Upper lobe of left lung (tissue), 4 donors: ENCODE data around the gene KIF25.
A peak's percentile ranks its signal among the peaks of the same experiment; 100 is the strongest.

Experiments
- EP300 ChIP-seq, 4 donors: sonication (generic); formaldehyde crosslinking; IDR thresholded peaks; one replicate each; pipeline ENCODE4 v1.5.1; 2017; ENCODE audit warnings: antibody characterized with exemption in 4 of 4, control low read depth in 2 of 4
- POLR2AphosphoS5 ChIP-seq, 2 donors: sonication (generic); formaldehyde crosslinking; IDR thresholded peaks; one replicate each; pipeline ENCODE4 v1.5.1; 2017; ENCODE audit warnings: antibody characterized with exemption in 2 of 2
- TF ChIP-seq, protein P1 (sequence below), 6 experiments: fragments of 450-650 bp in 4 of 6; fragments of 200-600 bp in 2 of 6; sonication (generic) in 2 of 6; IDR thresholded peaks; one replicate each; pipeline ENCODE4 v1.5.1; 2016 to 2019; ENCODE audit warnings: antibody characterized with exemption in 6 of 6

DNA sequence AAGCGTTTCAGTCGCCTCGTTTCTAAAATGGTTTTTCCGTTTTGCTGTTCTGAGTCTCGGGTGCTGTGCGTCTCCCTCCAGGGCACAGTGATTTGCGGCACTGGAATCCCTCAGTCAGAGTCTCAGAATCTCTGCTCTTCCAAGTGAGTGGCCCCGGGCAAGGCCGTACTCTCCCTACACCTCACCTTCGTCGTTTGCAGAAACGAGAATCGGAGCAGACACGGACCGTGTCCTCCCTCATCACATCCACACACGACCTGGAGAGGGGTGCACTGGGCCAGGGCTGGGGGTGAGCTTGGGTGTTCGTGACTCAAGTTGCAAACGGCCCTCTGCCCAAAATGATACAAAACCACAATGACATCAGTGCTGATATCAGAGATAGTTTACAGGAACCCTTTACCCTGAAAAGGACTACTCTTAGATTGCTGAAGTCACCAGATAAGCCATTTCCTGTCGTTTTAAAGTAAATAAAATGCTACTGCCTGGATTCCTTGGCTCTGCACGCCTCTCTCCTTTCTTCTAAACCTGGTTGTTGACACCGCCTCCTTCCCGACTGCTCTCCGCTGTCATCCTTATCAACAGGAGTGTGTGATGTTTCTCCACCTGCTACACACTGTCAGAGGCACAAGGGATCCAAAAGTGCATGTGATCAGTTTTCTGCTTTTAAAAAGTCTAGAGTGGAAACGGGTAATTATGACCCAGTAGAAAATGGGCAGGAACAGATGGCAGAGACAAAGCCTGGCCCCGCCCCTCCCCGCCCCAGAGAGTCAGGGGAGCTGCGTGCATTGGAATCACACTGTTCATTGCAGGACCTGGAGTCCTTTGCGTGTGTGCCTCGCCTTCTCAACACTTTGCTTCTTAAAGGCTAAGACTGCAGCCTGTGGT, 38.4 kb downstream of the KIF25 start:
- TF ChIP-seq, protein P1, sequence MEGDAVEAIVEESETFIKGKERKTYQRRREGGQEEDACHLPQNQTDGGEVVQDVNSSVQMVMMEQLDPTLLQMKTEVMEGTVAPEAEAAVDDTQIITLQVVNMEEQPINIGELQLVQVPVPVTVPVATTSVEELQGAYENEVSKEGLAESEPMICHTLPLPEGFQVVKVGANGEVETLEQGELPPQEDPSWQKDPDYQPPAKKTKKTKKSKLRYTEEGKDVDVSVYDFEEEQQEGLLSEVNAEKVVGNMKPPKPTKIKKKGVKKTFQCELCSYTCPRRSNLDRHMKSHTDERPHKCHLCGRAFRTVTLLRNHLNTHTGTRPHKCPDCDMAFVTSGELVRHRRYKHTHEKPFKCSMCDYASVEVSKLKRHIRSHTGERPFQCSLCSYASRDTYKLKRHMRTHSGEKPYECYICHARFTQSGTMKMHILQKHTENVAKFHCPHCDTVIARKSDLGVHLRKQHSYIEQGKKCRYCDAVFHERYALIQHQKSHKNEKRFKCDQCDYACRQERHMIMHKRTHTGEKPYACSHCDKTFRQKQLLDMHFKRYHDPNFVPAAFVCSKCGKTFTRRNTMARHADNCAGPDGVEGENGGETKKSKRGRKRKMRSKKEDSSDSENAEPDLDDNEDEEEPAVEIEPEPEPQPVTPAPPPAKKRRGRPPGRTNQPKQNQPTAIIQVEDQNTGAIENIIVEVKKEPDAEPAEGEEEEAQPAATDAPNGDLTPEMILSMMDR (IDR thresholded peaks at IDR 0.05) = no peak
- TF ChIP-seq EP300 (IDR thresholded peaks at IDR 0.05) (peak in 3 of 4 donors; percentile 39 to 73 (median 58)), POLR2AphosphoS5 (IDR thresholded peaks at IDR 0.05) (peak in 1 of 2 donors; percentile 71)
